Upper lobe of left lung (tissue), 6 donors: Measurements from ENCODE around the gene FRY. TPM values are rescaled to one million over a fixed set of nuclear protein-coding genes. Genes with fewer than 3 reads are reported as not detected.

Source experiments
- ATAC-seq, 2 donors: fragments of 200-7000 bp; cut with Tn5 transposase; one replicate each; pipeline ENCODE4 v1.9.1; 2022; ENCODE audit warnings: mild to moderate bottlenecking in 2 of 2, moderate library complexity in 2 of 2; ENCODE audit not compliant: low FRiP score in 2 of 2
- DNase-seq, 2 donors: peaks; one replicate each; pipeline ENCODE4 v3.0.0-alpha.2; 2019 to 2020
- H3K27ac ChIP-seq, 4 donors: fragments of 200-600 bp; sonication (generic); one replicate each; pipeline ENCODE4 v1.5.1; 2016 to 2019
- H3K27me3 ChIP-seq, 4 donors: fragments of 200-600 bp; sonication (generic); one replicate each; pipeline ENCODE4 v1.5.1; 2017 to 2019
- H3K36me3 ChIP-seq, 4 donors: fragments of 200-600 bp; sonication (generic); one replicate each; pipeline ENCODE4 v1.5.1; 2016 to 2019
- H3K4me1 ChIP-seq, 4 donors: fragments of 200-600 bp; sonication (generic); one replicate each; pipeline ENCODE4 v1.5.1; 2018 to 2019
- H3K4me3 ChIP-seq, 4 donors: fragments of 200-600 bp; sonication (generic); one replicate each; pipeline ENCODE4 v1.5.1; 2017 to 2019; ENCODE audit warnings: mild to moderate bottlenecking in 2 of 4, moderate library complexity in 1 of 4
- H3K9me3 ChIP-seq, 4 donors: fragments of 200-600 bp; sonication (generic); one replicate each; pipeline ENCODE4 v1.5.1; 2018 to 2019
- EP300 ChIP-seq, 4 donors: sonication (generic); formaldehyde crosslinking; IDR thresholded peaks; one replicate each; pipeline ENCODE4 v1.5.1; 2017; ENCODE audit warnings: antibody characterized with exemption in 4 of 4, control low read depth in 2 of 4
- POLR2A ChIP-seq, 4 donors: fragments of 450-650 bp; IDR thresholded peaks; one replicate each; pipeline ENCODE4 v1.5.1; 2016 to 2017; ENCODE audit warnings: antibody characterized with exemption in 4 of 4, mild to moderate bottlenecking in 2 of 4
- WGBS, 2 donors: methylation state at CpG; one replicate each; pipeline ENCODE4 v1.1.5; 2017 to 2018; 5-methylcytosine and 5-hydroxymethylcytosine counted together
- total RNA-seq, 6 donors: library from RNA; depleted of rRNA in 4 of 6; stranded (reverse); fragments of >200 nt in 4 of 6; gene quantifications; one replicate each; pipeline versions ENCODE4 v1.1.0 to v1.2.1, GENCODE V29; 2016 to 2021
- TF ChIP-seq, protein P1 (sequence below), 6 experiments: fragments of 450-650 bp in 4 of 6; fragments of 200-600 bp in 2 of 6; sonication (generic) in 2 of 6; IDR thresholded peaks; one replicate each; pipeline ENCODE4 v1.5.1; 2016 to 2019; ENCODE audit warnings: antibody characterized with exemption in 6 of 6
- donor health status: DM: no; HTN: no; CAD: no; lungs with moderate emphysema.
- donor health status: DM: no; HTN: yes; CAD: no; lungs with severe emphysema.

FRY gene
- total RNA-seq, 6 donors from 2014 or later, result 58.3 to 88.9 (median 65.8) TPM

- Histone ChIP-seq H3K9me3 (no peaks in the 10 kb centered on the region), H3K4me1 (no peaks in the 10 kb centered on the region), H3K4me3 (no peak overlapping the region), H3K27ac (no peak overlapping the region), H3K36me3 (no peaks in the 10 kb centered on the region), H3K27me3 (no peaks in the 10 kb centered on the region)
- ATAC-seq, result no peak
- no peak for TF ChIP-seq EP300 (IDR thresholded peaks at IDR 0.05)
- 49 to 53% methylated on average over 3 of the region's 3 CpGs for WGBS, 2 donors
- DNase-seq, result no peak
These were observed 309.3 kb downstream of the FRY start for GRCh38 chr13:32340914-32341313.

GRCh38 chr13:32347651-32348050, 316.1 kb downstream of the FRY start:
- no peaks in the 10 kb centered on the region for H3K27me3 ChIP-seq
- no peak overlapping the region for H3K27ac ChIP-seq
- DNase-seq, result no peak
- no peak overlapping the region for H3K4me3 ChIP-seq
- no peak for ATAC-seq
- no peaks in the 10 kb centered on the region for H3K4me1 ChIP-seq
- H3K9me3 ChIP-seq, result no peaks in the 10 kb centered on the region
- H3K36me3 ChIP-seq, result no peaks in the 10 kb centered on the region
- TF ChIP-seq, protein P1, sequence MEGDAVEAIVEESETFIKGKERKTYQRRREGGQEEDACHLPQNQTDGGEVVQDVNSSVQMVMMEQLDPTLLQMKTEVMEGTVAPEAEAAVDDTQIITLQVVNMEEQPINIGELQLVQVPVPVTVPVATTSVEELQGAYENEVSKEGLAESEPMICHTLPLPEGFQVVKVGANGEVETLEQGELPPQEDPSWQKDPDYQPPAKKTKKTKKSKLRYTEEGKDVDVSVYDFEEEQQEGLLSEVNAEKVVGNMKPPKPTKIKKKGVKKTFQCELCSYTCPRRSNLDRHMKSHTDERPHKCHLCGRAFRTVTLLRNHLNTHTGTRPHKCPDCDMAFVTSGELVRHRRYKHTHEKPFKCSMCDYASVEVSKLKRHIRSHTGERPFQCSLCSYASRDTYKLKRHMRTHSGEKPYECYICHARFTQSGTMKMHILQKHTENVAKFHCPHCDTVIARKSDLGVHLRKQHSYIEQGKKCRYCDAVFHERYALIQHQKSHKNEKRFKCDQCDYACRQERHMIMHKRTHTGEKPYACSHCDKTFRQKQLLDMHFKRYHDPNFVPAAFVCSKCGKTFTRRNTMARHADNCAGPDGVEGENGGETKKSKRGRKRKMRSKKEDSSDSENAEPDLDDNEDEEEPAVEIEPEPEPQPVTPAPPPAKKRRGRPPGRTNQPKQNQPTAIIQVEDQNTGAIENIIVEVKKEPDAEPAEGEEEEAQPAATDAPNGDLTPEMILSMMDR (IDR thresholded peaks at IDR 0.05), result no peak
- no peak for TF ChIP-seq POLR2A (IDR thresholded peaks at IDR 0.05)
- WGBS, 2 donors, result 98 to 100% methylated on average over 1 of the region's 1 CpG
